GM23338 (cell line): ENCODE data around the gene MTHFS. TPM values are rescaled to one million over a fixed set of nuclear protein-coding genes. Genes with fewer than 3 reads are reported as not detected.

Experiments used
- ATAC-seq: fragments of 200-7000 bp; cut with Tn5 transposase; 3 replicates; pipeline ENCODE4 v1.9.1; 2020
- DNase-seq: peaks from one replicate; pipeline ENCODE4 v3.0.0-alpha.2; 2015; ENCODE audit warnings: low spot score
- H2AFZ ChIP-seq: fragments of 200-600 bp; sonication (generic); 2 replicates; pipeline ENCODE4 v1.8.0; 2016; ENCODE audit warnings: antibody characterized with exemption, mild to moderate bottlenecking, moderate library complexity
- H3F3A ChIP-seq: fragments of 200-600 bp; sonication (generic); replicated peaks from 2 replicates; pipeline ENCODE4 v1.8.0; 2017; ENCODE audit warnings: antibody characterized with exemption, mixed run types, low read depth
- H3K27ac ChIP-seq: fragments of 200-600 bp; sonication (generic); 2 replicates; pipeline ENCODE4 v1.6.1; 2016; ENCODE audit warnings: low read depth
- H3K27me3 ChIP-seq: fragments of 200-600 bp; sonication (generic); 2 replicates; pipeline ENCODE4 v1.8.0; 2016; ENCODE audit warnings: mild to moderate bottlenecking, mixed run types, moderate library complexity; ENCODE audit not compliant: insufficient read depth
- H3K36me3 ChIP-seq: fragments of 200-600 bp; sonication (generic); 2 replicates; pipeline ENCODE4 v1.8.0; 2016; ENCODE audit warnings: mild to moderate bottlenecking; ENCODE audit not compliant: insufficient read depth
- H3K4me1 ChIP-seq: fragments of 200-600 bp; sonication (generic); 2 replicates; pipeline ENCODE4 v1.8.0; 2016; ENCODE audit warnings: mild to moderate bottlenecking, moderate library complexity; ENCODE audit not compliant: insufficient read depth
- H3K4me2 ChIP-seq: fragments of 200-600 bp; sonication (generic); 2 replicates; pipeline ENCODE4 v1.7.1; 2017; ENCODE audit warnings: mixed run types
- H3K4me3 ChIP-seq: fragments of 200-600 bp; sonication (generic); 2 replicates; pipeline ENCODE4 v1.6.1; 2016; ENCODE audit warnings: mixed run types
- H3K79me2 ChIP-seq: fragments of 200-600 bp; sonication (generic); replicated peaks from 2 replicates; pipeline ENCODE4 v1.8.0; 2017; ENCODE audit warnings: mild to moderate bottlenecking; ENCODE audit not compliant: insufficient read depth
- H3K9me2 ChIP-seq: fragments of 200-600 bp; sonication (generic); 2 replicates; pipeline ENCODE4 v1.8.0; 2017; ENCODE audit not compliant: insufficient read depth
- H4K20me1 ChIP-seq: fragments of 200-600 bp; sonication (generic); replicated peaks from 2 replicates; pipeline ENCODE4 v1.8.0; 2017; ENCODE audit warnings: mild to moderate bottlenecking; ENCODE audit not compliant: insufficient read depth
- H3K27ac Mint-ChIP-seq: 2 replicates; pipeline ENCODE4 v1.8.0; 2020; ENCODE audit warnings: inconsistent platforms, mild to moderate bottlenecking, moderate library complexity, mixed read lengths
- H3K27me3 Mint-ChIP-seq: 3 replicates; pipeline ENCODE4 v1.8.0; 2022; ENCODE audit warnings: low read depth, mild to moderate bottlenecking, moderate library complexity, mixed read lengths, inconsistent platforms; ENCODE audit not compliant: insufficient read depth, poor library complexity
- H3K36me3 Mint-ChIP-seq: 3 replicates; pipeline ENCODE4 v1.8.0; 2021; ENCODE audit warnings: low read depth, mild to moderate bottlenecking, inconsistent platforms, moderate library complexity, mixed read lengths
- H3K4me1 Mint-ChIP-seq: 3 replicates; pipeline ENCODE4 v1.8.0; 2020; ENCODE audit warnings: mild to moderate bottlenecking, inconsistent platforms, mixed read lengths
- H3K4me3 Mint-ChIP-seq: 3 replicates; pipeline ENCODE4 v1.8.0; 2021; ENCODE audit warnings: moderate library complexity, mild to moderate bottlenecking, inconsistent platforms, mixed read lengths
- H3K9me3 Mint-ChIP-seq: 3 replicates; pipeline ENCODE4 v1.8.0; 2020; ENCODE audit warnings: moderate library complexity, mild to moderate bottlenecking, inconsistent platforms, mixed read lengths
- CREB1 ChIP-seq: fragments of 250-450 bp; sonication (Bioruptor Pico); IDR thresholded peaks from 2 replicates; pipeline ENCODE4 v1.5.0; 2020; ENCODE audit warnings: low read depth, mild to moderate bottlenecking, moderate library complexity
- CTCF ChIP-seq, 2 experiments: fragments of 200-600 bp in 1 of 2; sonication (generic) in 1 of 2; conservative IDR thresholded peaks; 2 replicates each; pipeline versions ENCODE4 v1.5.1 to v1.6.1; 2016 to 2017; ENCODE audit warnings: antibody characterized with exemption in 2 of 2, low read depth in 2 of 2, mild to moderate bottlenecking in 2 of 2, moderate library complexity in 1 of 2
- EZH2 ChIP-seq: fragments of 200-600 bp; sonication (generic); IDR thresholded peaks from one replicate; pipeline ENCODE4 v1.8.0; 2017; ENCODE audit warnings: antibody characterized with exemption, mild to moderate bottlenecking, low read depth; ENCODE audit not compliant: unreplicated experiment
- EZH2phosphoT487 ChIP-seq: fragments of 200-600 bp; sonication (generic); IDR thresholded peaks from one replicate; pipeline ENCODE4 v1.8.1; 2018; ENCODE audit warnings: antibody characterized with exemption; ENCODE audit not compliant: unreplicated experiment
- NANOG ChIP-seq: IDR thresholded peaks from 2 replicates; pipeline ENCODE4 v1.6.1; 2016; ENCODE audit warnings: antibody characterized with exemption, borderline replicate concordance
- STAT1 ChIP-seq: IDR thresholded peaks from one replicate; pipeline ENCODE4 v1.6.1; 2016; ENCODE audit warnings: antibody characterized with exemption; ENCODE audit not compliant: unreplicated experiment
- ZNF114 ChIP-seq: fragments of 250-450 bp; sonication (Bioruptor Pico); IDR thresholded peaks from 2 replicates; pipeline ENCODE4 v1.5.0; 2020; ENCODE audit warnings: mild to moderate bottlenecking, moderate library complexity
- polyA plus RNA-seq: library from polyadenylated mRNA; unstranded; fragments of >200 nt; fragmentation: Nextera tagmentation; extraction: Ambion mirVana; gene quantifications from 2 replicates; pipeline ENCODE4 v1.2.1, GENCODE V29; 2016
- total RNA-seq: library from RNA; depleted of rRNA; stranded (reverse); fragments of >200 nt; shearing (Covaris generic); gene quantifications from 2 replicates; pipeline ENCODE4 v1.2.3, GENCODE V29; 2014
- TF ChIP-seq, protein P1 (sequence below): fragments of 250-450 bp; sonication (Bioruptor Pico); IDR thresholded peaks from 2 replicates; pipeline ENCODE4 v1.5.0; 2020; ENCODE audit warnings: mild to moderate bottlenecking, moderate library complexity

Gene MTHFS
- total and polyA plus RNA-seq, 2 experiments from 2014 or later, result 33.2 to 62.0 TPM

- Histone ChIP-seq H4K20me1 (no peaks in the 10 kb centered on the region), H3K4me2 (no peak overlapping the region), H3F3A (no peaks in the 10 kb centered on the region), H3K4me3 (no peak overlapping the region), H3K79me2 (no peaks in the 10 kb centered on the region), H2AFZ (no peak overlapping the region), H3K4me1 (no peaks in the 10 kb centered on the region), H3K27me3 (no peaks in the 10 kb centered on the region), H3K9me2 (no peaks in the 10 kb centered on the region; the same call in 1 of the 2 replicates), H3K27ac (no peak overlapping the region), H3K36me3 (peaks cover 4% of the 10 kb centered on the region; the same call in 1 of the 2 replicates)
- peaks cover 23% of the 10 kb centered on the region for H3K9me3 Mint-ChIP-seq
- DNase-seq (no peak), ATAC-seq (no peak)
- H3K27me3 Mint-ChIP-seq, result peaks cover 2% of the 10 kb centered on the region
- H3K36me3 Mint-ChIP-seq, result peaks cover 28% of the 10 kb centered on the region
- no peak overlapping the region for H3K4me3 Mint-ChIP-seq
- no peaks in the 10 kb centered on the region for H3K4me1 Mint-ChIP-seq
- TF ChIP-seq CREB1 (CRISPR knock-in tag) (no peak), EZH2 (no peak), NANOG (no peak), EZH2phosphoT487 (no peak), STAT1 (no peak), CTCF (conservative IDR thresholded peaks at IDR 0.05; ENCODE audit: low read depth in 2 of 2) (no peak), ZNF114 (no peak)
- TF ChIP-seq, protein P1, sequence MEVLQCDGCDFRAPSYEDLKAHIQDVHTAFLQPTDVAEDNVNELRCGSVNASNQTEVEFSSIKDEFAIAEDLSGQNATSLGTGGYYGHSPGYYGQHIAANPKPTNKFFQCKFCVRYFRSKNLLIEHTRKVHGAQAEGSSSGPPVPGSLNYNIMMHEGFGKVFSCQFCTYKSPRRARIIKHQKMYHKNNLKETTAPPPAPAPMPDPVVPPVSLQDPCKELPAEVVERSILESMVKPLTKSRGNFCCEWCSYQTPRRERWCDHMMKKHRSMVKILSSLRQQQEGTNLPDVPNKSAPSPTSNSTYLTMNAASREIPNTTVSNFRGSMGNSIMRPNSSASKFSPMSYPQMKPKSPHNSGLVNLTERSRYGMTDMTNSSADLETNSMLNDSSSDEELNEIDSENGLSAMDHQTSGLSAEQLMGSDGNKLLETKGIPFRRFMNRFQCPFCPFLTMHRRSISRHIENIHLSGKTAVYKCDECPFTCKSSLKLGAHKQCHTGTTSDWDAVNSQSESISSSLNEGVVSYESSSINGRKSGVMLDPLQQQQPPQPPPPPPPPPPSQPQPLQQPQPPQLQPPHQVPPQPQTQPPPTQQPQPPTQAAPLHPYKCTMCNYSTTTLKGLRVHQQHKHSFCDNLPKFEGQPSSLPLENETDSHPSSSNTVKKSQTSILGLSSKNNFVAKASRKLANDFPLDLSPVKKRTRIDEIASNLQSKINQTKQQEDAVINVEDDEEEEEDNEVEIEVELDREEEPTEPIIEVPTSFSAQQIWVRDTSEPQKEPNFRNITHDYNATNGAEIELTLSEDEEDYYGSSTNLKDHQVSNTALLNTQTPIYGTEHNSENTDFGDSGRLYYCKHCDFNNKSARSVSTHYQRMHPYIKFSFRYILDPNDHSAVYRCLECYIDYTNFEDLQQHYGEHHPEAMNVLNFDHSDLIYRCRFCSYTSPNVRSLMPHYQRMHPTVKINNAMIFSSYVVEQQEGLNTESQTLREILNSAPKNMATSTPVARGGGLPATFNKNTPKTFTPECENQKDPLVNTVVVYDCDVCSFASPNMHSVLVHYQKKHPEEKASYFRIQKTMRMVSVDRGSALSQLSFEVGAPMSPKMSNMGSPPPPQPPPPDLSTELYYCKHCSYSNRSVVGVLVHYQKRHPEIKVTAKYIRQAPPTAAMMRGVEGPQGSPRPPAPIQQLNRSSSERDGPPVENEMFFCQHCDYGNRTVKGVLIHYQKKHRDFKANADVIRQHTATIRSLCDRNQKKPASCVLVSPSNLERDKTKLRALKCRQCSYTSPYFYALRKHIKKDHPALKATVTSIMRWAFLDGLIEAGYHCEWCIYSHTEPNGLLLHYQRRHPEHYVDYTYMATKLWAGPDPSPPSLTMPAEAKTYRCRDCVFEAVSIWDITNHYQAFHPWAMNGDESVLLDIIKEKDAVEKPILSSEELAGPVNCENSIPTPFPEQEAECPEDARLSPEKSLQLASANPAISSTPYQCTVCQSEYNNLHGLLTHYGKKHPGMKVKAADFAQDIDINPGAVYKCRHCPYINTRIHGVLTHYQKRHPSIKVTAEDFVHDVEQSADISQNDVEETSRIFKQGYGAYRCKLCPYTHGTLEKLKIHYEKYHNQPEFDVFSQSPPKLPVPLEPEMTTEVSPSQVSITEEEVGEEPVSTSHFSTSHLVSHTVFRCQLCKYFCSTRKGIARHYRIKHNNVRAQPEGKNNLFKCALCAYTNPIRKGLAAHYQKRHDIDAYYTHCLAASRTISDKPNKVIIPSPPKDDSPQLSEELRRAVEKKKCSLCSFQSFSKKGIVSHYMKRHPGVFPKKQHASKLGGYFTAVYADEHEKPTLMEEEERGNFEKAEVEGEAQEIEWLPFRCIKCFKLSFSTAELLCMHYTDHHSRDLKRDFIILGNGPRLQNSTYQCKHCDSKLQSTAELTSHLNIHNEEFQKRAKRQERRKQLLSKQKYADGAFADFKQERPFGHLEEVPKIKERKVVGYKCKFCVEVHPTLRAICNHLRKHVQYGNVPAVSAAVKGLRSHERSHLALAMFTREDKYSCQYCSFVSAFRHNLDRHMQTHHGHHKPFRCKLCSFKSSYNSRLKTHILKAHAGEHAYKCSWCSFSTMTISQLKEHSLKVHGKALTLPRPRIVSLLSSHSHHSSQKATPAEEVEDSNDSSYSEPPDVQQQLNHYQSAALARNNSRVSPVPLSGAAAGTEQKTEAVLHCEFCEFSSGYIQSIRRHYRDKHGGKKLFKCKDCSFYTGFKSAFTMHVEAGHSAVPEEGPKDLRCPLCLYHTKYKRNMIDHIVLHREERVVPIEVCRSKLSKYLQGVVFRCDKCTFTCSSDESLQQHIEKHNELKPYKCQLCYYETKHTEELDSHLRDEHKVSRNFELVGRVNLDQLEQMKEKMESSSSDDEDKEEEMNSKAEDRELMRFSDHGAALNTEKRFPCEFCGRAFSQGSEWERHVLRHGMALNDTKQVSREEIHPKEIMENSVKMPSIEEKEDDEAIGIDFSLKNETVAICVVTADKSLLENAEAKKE, result no peak
- H3K27ac Mint-ChIP-seq, result peak overlapping the region; percentile 25; the same call in 1 of the 2 replicates
Measured at GRCh38 chr15:79824136-79824701, 72.6 kb downstream of the MTHFS start.
